Measurements from ENCODE around the gene GUCA1A.

GRCh38 chr6:42154461-42155209, 18.5 kb upstream of the GUCA1A start:
- no peak for TF ChIP-seq CTCF (IDR thresholded peaks at IDR 0.05)
- no peak for TF ChIP-seq REST (IDR thresholded peaks at IDR 0.05; ENCODE audit: insufficient read depth in 1 of 2, low read depth in 2 of 2, low read length in 1 of 2)

Measured in Panc1 (cell line).